ENCODE results near the gene FRAS1. TPM values are rescaled to one million over a fixed set of nuclear protein-coding genes. Genes with fewer than 3 reads are reported as not detected.

Gene FRAS1
- total and polyA plus RNA-seq, 2 donors (not counting 3 experiments of a cell fraction or from before 2014, with no cell fraction given), result 1.4 to 3.6 TPM

- H3K36me3 ChIP-seq (ENCODE audit: control insufficient read depth in 2 of 2, extremely low read depth in 1 of 2, insufficient read depth in 2 of 2, low read length in 2 of 2), result no peaks in the 10 kb centered on the region
- H3K79me2 ChIP-seq (ENCODE audit: control insufficient read depth, insufficient read depth, low read length), result no peaks in the 10 kb centered on the region
- FAIRE-seq (no peak), DNase-seq (ENCODE audit: low read depth, low spot score) (no peak)
- dilution Hi-C loops (cut with MboI; ENCODE audit: extremely low pct_ligation_motif_present, low sequenced_read_pairs), result no loop called here
- ChIA-PET CTCF (no interaction called here), POLR2A (no interaction called here)
- no peaks in the 10 kb centered on the region for H3K27me3 ChIP-seq (ENCODE audit: control insufficient read depth in 2 of 2, insufficient read depth in 2 of 2, low read length in 2 of 2)
- intact Hi-C loops (cut with micrococcal nuclease), result no loop called here
- BruUV-seq (replicated peaks), result no TSS peak
- no peak overlapping the region for H3K4me3 ChIP-seq (replicated peaks in 1 of 3; ENCODE audit: insufficient read depth in 1 of 3, low read depth in 1 of 3, low read length in 3 of 3)
- no peak for TF ChIP-seq EZH2 (IDR thresholded peaks at IDR 0.05; ENCODE audit: borderline replicate concordance, low read depth, low read length, severe bottlenecking)
- no peak for TF ChIP-seq MAX (IDR thresholded peaks at IDR 0.05; ENCODE audit: insufficient read depth, insufficient read length)
- TF ChIP-seq CTCF (IDR thresholded peaks at IDR 0.05; ENCODE audit: extremely low read depth in 1 of 2, insufficient read depth in 1 of 2, low read depth in 1 of 2, low read length in 2 of 2), result no peak
- TF ChIP-seq POLR2AphosphoS5 (IDR thresholded peaks at IDR 0.05; ENCODE audit: insufficient read depth, low read depth, low read length), result no peak
- TF ChIP-seq MYC (IDR thresholded peaks at IDR 0.05; ENCODE audit: low read depth, low read length), result no peak
- H3K9me1 ChIP-seq (replicated peaks; ENCODE audit: control insufficient read depth, extremely low read depth, insufficient read depth, low read length), result no peaks in the 10 kb centered on the region
- H3K9me3 ChIP-seq (replicated peaks; ENCODE audit: control insufficient read depth, insufficient read depth, low read length), result no peaks in the 10 kb centered on the region
- no peak overlapping the region for H2AFZ ChIP-seq (ENCODE audit: low read depth, low read length)
- H4K20me1 ChIP-seq (replicated peaks; ENCODE audit: control insufficient read depth, extremely low read depth, insufficient read depth, low read length), result no peaks in the 10 kb centered on the region
- no peak overlapping the region for H3K27ac ChIP-seq (ENCODE audit: insufficient read depth, low read depth, low read length)
- H3K4me1 ChIP-seq (ENCODE audit: control insufficient read depth, extremely low read depth, insufficient read depth, low read length), result no peaks in the 10 kb centered on the region
- no peak overlapping the region for H3K4me2 ChIP-seq (ENCODE audit: insufficient read depth, low read length)
- H3K9ac ChIP-seq (replicated peaks; ENCODE audit: extremely low read depth, insufficient read depth, low read length), result no peak overlapping the region
Observed at GRCh38 chr4:78218260-78218659, 161.1 kb downstream of the FRAS1 start.

GRCh38 chr4:78219825-78220224 lies 162.7 kb downstream of the FRAS1 start:
- dilution Hi-C loops (cut with MboI; ENCODE audit: extremely low pct_ligation_motif_present, low sequenced_read_pairs) (no loop called here), intact Hi-C loops (cut with micrococcal nuclease) (no loop called here)
- Histone ChIP-seq H3K4me1 (ENCODE audit: control insufficient read depth, extremely low read depth, insufficient read depth, low read length) (no peaks in the 10 kb centered on the region), H4K20me1 (replicated peaks; ENCODE audit: control insufficient read depth, extremely low read depth, insufficient read depth, low read length) (no peaks in the 10 kb centered on the region), H3K36me3 (ENCODE audit: control insufficient read depth in 2 of 2, extremely low read depth in 1 of 2, insufficient read depth in 2 of 2, low read length in 2 of 2) (no peaks in the 10 kb centered on the region), H3K4me2 (ENCODE audit: insufficient read depth, low read length) (no peak overlapping the region), H3K4me3 (replicated peaks in 1 of 3; ENCODE audit: insufficient read depth in 1 of 3, low read depth in 1 of 3, low read length in 3 of 3) (no peak overlapping the region), H3K79me2 (ENCODE audit: control insufficient read depth, insufficient read depth, low read length) (no peaks in the 10 kb centered on the region), H2AFZ (ENCODE audit: low read depth, low read length) (no peak overlapping the region), H3K27ac (ENCODE audit: insufficient read depth, low read depth, low read length) (no peak overlapping the region), H3K9ac (replicated peaks; ENCODE audit: extremely low read depth, insufficient read depth, low read length) (no peak overlapping the region), H3K9me1 (replicated peaks; ENCODE audit: control insufficient read depth, extremely low read depth, insufficient read depth, low read length) (no peaks in the 10 kb centered on the region), H3K27me3 (ENCODE audit: control insufficient read depth in 2 of 2, insufficient read depth in 2 of 2, low read length in 2 of 2) (no peaks in the 10 kb centered on the region), H3K9me3 (replicated peaks; ENCODE audit: control insufficient read depth, insufficient read depth, low read length) (no peaks in the 10 kb centered on the region)
- DNase-seq (ENCODE audit: low read depth, low spot score) (no peak), FAIRE-seq (no peak)
- ChIA-PET POLR2A (no interaction called here), CTCF (no interaction called here)
- TF ChIP-seq MYC (IDR thresholded peaks at IDR 0.05; ENCODE audit: low read depth, low read length), result no peak
- BruUV-seq (replicated peaks), result no TSS peak

Data from endothelial cell of umbilical vein (primary cell).